SK-N-SH treated with all-trans-retinoic acid at 6 μM for 48 hours (cell line): ENCODE results near the gene RAB44.

ENCODE experiments used
- ATAC-seq: fragments of 200-7000 bp; cut with Tn5 transposase; 3 replicates; pipeline ENCODE4 v1.9.1; 2020; ENCODE audit warnings: mild to moderate bottlenecking, moderate library complexity
- ARNTL ChIP-seq: fragments of 450-650 bp; formaldehyde crosslinking; IDR thresholded peaks from 2 replicates; pipeline ENCODE4 v1.5.0; 2020; ENCODE audit warnings: low read depth, mild to moderate bottlenecking, moderate library complexity, borderline replicate concordance
- BACH2 ChIP-seq: fragments of 250-450 bp; sonication (Bioruptor Pico); IDR thresholded peaks from 2 replicates; pipeline ENCODE4 v1.9.0; 2021; ENCODE audit warnings: mild to moderate bottlenecking, borderline replicate concordance
- CSDC2 ChIP-seq: fragments of 250-450 bp; sonication (Bioruptor Pico); IDR thresholded peaks from 2 replicates; pipeline ENCODE4 v1.5.0; 2020; ENCODE audit warnings: mild to moderate bottlenecking, moderate library complexity
- ESRRG ChIP-seq: fragments of 250-450 bp; sonication (Bioruptor Pico); IDR thresholded peaks from 2 replicates; pipeline ENCODE4 v1.6.1; 2021; ENCODE audit warnings: mild to moderate bottlenecking
- GLIS3 ChIP-seq: fragments of 250-450 bp; sonication (Bioruptor Pico); IDR thresholded peaks from 2 replicates; pipeline ENCODE4 v1.5.0; 2020; ENCODE audit warnings: mild to moderate bottlenecking, moderate library complexity
- OSR1 ChIP-seq: fragments of 250-450 bp; sonication (Bioruptor Pico); IDR thresholded peaks from 2 replicates; pipeline ENCODE4 v1.8.0; 2022; ENCODE audit warnings: moderate library complexity, mild to moderate bottlenecking, inconsistent platforms
- POU6F1 ChIP-seq: fragments of 250-450 bp; sonication (Bioruptor Pico); IDR thresholded peaks from 2 replicates; pipeline ENCODE4 v1.8.0; 2021; ENCODE audit warnings: low read depth, mild to moderate bottlenecking, moderate library complexity, borderline replicate concordance
- PPARA ChIP-seq: fragments of 250-450 bp; sonication (Bioruptor Pico); IDR thresholded peaks from 2 replicates; pipeline ENCODE4 v1.5.0; 2020; ENCODE audit warnings: mild to moderate bottlenecking, borderline replicate concordance
- SNAI2 ChIP-seq: fragments of 250-450 bp; sonication (Bioruptor Pico); IDR thresholded peaks from 2 replicates; pipeline ENCODE4 v1.5.0; 2020; ENCODE audit warnings: mild to moderate bottlenecking, moderate library complexity
- TCF4 ChIP-seq: fragments of 250-450 bp; sonication (Bioruptor Pico); IDR thresholded peaks from 2 replicates; pipeline ENCODE4 v1.8.0; 2021; ENCODE audit warnings: mild to moderate bottlenecking, moderate library complexity, borderline replicate concordance
- TOX ChIP-seq: fragments of 250-450 bp; sonication (Bioruptor Pico); IDR thresholded peaks from 2 replicates; pipeline ENCODE4 v1.8.0; 2021; ENCODE audit warnings: mild to moderate bottlenecking, moderate library complexity, borderline replicate concordance
- ZC3H10 ChIP-seq: fragments of 250-450 bp; sonication (Bioruptor Pico); IDR thresholded peaks from 2 replicates; pipeline ENCODE4 v1.5.1; 2021; ENCODE audit warnings: mild to moderate bottlenecking, moderate library complexity
- ZFP3 ChIP-seq: fragments of 250-450 bp; sonication (Bioruptor Pico); IDR thresholded peaks from 2 replicates; pipeline ENCODE4 v1.5.0; 2020; ENCODE audit warnings: mild to moderate bottlenecking, moderate library complexity
- ZNF70 ChIP-seq: fragments of 450-650 bp; formaldehyde crosslinking; IDR thresholded peaks from 2 replicates; pipeline ENCODE4 v1.5.0; 2020; ENCODE audit warnings: mild to moderate bottlenecking, moderate library complexity
- ZNF8 ChIP-seq: fragments of 450-650 bp; formaldehyde crosslinking; IDR thresholded peaks from 2 replicates; pipeline ENCODE4 v1.5.0; 2020; ENCODE audit warnings: mild to moderate bottlenecking, moderate library complexity
- TF ChIP-seq, protein P1 (sequence below): fragments of 250-450 bp; sonication (Bioruptor Pico); IDR thresholded peaks from 2 replicates; pipeline ENCODE4 v1.5.1; 2021; ENCODE audit warnings: mild to moderate bottlenecking, moderate library complexity
- TF ChIP-seq, protein P2 (sequence below): fragments of 250-450 bp; sonication (Bioruptor Pico); IDR thresholded peaks from 2 replicates; pipeline ENCODE4 v1.5.1; 2020; ENCODE audit warnings: low read depth, mild to moderate bottlenecking, moderate library complexity
- TF ChIP-seq, protein P3 (sequence below): fragments of 250-450 bp; sonication (Bioruptor Pico); IDR thresholded peaks from 2 replicates; pipeline ENCODE4 v1.8.0; 2020; ENCODE audit warnings: mild to moderate bottlenecking, moderate library complexity, borderline replicate concordance
- TF ChIP-seq, protein P4 (sequence below): fragments of 250-450 bp; sonication (Bioruptor Pico); IDR thresholded peaks from 2 replicates; pipeline ENCODE4 v1.5.0; 2020; ENCODE audit warnings: mild to moderate bottlenecking, moderate library complexity

The RAB44 gene

DNA sequence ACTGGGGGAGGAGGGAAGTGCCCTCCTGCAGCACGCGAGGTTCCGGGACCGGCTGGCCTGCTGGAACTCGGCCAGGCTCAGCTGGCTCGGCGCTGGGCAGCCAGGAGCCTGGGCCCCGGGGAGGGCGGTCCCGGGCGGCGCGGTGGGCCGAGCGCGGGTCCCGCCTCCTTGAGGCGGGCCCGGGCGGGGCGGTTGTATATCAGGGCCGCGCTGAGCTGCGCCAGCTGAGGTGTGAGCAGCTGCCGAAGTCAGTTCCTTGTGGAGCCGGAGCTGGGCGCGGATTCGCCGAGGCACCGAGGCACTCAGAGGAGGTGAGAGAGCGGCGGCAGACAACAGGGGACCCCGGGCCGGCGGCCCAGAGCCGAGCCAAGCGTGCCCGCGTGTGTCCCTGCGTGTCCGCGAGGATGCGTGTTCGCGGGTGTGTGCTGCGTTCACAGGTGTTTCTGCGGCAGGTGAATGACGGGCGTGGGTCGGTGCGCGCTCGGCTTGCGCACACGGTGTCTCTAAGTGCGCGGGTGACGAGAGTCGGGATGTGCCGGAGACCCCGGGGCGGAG, 19.1 kb upstream of the RAB44 start, which contains the start of gene CDKN1A:
CDKN1A (plus strand) TSS at position 227 of the 555 bp plus-strand sequence. CDS start 5,388 bp downstream, outside the sequence.
- peak; percentile 85 for ATAC-seq

DNA sequence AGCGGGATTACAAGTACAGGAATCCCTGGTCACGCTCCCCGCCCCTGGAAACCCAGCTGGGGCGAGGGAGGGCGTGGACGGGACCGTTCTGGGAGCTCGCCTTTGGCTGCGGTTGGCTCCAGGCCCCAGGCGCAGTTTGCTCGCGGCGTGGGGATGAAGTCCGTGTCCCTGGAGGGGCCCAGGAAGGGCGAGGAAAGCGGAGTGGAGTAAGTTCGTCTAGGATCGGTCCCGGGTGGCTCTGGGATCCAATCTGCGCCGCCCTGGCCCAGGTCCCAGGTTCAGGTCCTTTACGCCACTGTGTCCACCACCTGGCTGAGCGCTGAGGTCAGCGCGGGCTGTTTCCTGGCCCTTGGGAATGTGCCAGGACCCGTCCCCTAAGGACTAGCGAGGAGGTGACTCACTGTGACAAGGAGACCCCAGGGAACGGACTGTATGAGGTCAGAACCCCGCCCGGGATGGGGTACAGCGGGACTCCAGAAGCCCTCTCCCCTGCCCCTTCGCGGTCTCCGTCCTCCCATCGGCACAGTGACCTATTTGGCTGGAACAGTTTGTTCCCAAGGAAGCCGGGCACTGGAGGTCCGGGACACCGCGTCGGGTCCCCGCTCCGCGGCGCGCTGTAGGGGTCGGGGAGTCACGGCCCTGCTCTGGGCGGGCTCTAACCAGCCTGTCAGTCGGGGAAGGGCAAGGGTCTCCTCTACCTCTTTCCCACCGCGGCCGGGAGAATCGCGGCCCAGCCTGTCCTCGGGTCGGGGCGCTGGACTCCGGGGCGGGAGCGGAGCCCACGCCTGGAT, 18.4 kb upstream of the RAB44 start:
- TF ChIP-seq ZNF8 (CRISPR knock-in tag) (no peak), TCF4 (CRISPR knock-in tag) (no peak), PPARA (CRISPR knock-in tag) (no peak), OSR1 (CRISPR knock-in tag) (no peak), ESRRG (CRISPR knock-in tag) (no peak), ARNTL (CRISPR knock-in tag) (no peak)
- TF ChIP-seq, protein P1, sequence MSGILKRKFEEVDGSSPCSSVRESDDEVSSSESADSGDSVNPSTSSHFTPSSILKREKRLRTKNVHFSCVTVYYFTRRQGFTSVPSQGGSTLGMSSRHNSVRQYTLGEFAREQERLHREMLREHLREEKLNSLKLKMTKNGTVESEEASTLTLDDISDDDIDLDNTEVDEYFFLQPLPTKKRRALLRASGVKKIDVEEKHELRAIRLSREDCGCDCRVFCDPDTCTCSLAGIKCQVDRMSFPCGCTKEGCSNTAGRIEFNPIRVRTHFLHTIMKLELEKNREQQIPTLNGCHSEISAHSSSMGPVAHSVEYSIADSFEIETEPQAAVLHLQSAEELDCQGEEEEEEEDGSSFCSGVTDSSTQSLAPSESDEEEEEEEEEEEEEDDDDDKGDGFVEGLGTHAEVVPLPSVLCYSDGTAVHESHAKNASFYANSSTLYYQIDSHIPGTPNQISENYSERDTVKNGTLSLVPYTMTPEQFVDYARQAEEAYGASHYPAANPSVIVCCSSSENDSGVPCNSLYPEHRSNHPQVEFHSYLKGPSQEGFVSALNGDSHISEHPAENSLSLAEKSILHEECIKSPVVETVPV, result no peak
- TF ChIP-seq, protein P2, sequence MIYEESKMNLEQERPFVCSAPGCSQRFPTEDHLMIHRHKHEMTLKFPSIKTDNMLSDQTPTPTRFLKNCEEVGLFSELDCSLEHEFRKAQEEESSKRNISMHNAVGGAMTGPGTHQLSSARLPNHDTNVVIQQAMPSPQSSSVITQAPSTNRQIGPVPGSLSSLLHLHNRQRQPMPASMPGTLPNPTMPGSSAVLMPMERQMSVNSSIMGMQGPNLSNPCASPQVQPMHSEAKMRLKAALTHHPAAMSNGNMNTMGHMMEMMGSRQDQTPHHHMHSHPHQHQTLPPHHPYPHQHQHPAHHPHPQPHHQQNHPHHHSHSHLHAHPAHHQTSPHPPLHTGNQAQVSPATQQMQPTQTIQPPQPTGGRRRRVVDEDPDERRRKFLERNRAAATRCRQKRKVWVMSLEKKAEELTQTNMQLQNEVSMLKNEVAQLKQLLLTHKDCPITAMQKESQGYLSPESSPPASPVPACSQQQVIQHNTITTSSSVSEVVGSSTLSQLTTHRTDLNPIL, result no peak
- TF ChIP-seq, protein P3, sequence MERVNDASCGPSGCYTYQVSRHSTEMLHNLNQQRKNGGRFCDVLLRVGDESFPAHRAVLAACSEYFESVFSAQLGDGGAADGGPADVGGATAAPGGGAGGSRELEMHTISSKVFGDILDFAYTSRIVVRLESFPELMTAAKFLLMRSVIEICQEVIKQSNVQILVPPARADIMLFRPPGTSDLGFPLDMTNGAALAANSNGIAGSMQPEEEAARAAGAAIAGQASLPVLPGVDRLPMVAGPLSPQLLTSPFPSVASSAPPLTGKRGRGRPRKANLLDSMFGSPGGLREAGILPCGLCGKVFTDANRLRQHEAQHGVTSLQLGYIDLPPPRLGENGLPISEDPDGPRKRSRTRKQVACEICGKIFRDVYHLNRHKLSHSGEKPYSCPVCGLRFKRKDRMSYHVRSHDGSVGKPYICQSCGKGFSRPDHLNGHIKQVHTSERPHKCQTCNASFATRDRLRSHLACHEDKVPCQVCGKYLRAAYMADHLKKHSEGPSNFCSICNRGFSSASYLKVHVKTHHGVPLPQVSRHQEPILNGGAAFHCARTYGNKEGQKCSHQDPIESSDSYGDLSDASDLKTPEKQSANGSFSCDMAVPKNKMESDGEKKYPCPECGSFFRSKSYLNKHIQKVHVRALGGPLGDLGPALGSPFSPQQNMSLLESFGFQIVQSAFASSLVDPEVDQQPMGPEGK, result no peak
- peak; percentile 6 for ATAC-seq

More for the DNA sequence above, 19.1 kb upstream of the RAB44 start, which contains the start of gene CDKN1A:
- TF ChIP-seq BACH2 (CRISPR knock-in tag) (no peak), TCF4 (CRISPR knock-in tag) (no peak), TOX (CRISPR knock-in tag) (no peak), SNAI2 (0 out of 2 replicates have a peak, but pooled peaks have one; percentile 27), ZNF70 (CRISPR knock-in tag) (no peak), OSR1 (CRISPR knock-in tag) (no peak), GLIS3 (CRISPR knock-in tag) (no peak), ZC3H10 (CRISPR knock-in tag) (no peak)
- TF ChIP-seq, protein P2, result no peak
- TF ChIP-seq, protein P3, result 0 out of 2 replicates have a peak, but pooled peaks have one; percentile 19

- ATAC-seq, result no peak
- TF ChIP-seq GLIS3 (CRISPR knock-in tag) (no peak), TCF4 (CRISPR knock-in tag) (no peak), OSR1 (CRISPR knock-in tag) (no peak), SNAI2 (no peak), ESRRG (CRISPR knock-in tag) (no peak), ARNTL (CRISPR knock-in tag) (no peak), ZFP3 (CRISPR knock-in tag) (no peak), POU6F1 (CRISPR knock-in tag) (no peak), CSDC2 (CRISPR knock-in tag) (no peak), ZC3H10 (CRISPR knock-in tag) (no peak), PPARA (CRISPR knock-in tag) (no peak)
- TF ChIP-seq, protein P2, result no peak
- TF ChIP-seq, protein P4, sequence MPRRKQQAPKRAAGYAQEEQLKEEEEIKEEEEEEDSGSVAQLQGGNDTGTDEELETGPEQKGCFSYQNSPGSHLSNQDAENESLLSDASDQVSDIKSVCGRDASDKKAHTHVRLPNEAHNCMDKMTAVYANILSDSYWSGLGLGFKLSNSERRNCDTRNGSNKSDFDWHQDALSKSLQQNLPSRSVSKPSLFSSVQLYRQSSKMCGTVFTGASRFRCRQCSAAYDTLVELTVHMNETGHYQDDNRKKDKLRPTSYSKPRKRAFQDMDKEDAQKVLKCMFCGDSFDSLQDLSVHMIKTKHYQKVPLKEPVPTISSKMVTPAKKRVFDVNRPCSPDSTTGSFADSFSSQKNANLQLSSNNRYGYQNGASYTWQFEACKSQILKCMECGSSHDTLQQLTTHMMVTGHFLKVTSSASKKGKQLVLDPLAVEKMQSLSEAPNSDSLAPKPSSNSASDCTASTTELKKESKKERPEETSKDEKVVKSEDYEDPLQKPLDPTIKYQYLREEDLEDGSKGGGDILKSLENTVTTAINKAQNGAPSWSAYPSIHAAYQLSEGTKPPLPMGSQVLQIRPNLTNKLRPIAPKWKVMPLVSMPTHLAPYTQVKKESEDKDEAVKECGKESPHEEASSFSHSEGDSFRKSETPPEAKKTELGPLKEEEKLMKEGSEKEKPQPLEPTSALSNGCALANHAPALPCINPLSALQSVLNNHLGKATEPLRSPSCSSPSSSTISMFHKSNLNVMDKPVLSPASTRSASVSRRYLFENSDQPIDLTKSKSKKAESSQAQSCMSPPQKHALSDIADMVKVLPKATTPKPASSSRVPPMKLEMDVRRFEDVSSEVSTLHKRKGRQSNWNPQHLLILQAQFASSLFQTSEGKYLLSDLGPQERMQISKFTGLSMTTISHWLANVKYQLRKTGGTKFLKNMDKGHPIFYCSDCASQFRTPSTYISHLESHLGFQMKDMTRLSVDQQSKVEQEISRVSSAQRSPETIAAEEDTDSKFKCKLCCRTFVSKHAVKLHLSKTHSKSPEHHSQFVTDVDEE (CRISPR knock-in tag), result no peak
Measured at GRCh38 chr6:36682328-36683144, 15.1 kb upstream of the RAB44 start.
